PC-3 (cell line): ENCODE data around the gene ABCC11. TPM values are rescaled to one million over a fixed set of nuclear protein-coding genes. Genes with fewer than 3 reads are reported as not detected.

ENCODE experiments used
- ATAC-seq: fragments of 200-7000 bp; cut with Tn5 transposase; 2 replicates; pipeline ENCODE4 v1.9.1; 2020; ENCODE audit warnings: mild to moderate bottlenecking, moderate library complexity
- BruUV-seq: library from RNA; stranded (reverse); fragments of 400-500 nt; replicated peaks from 2 replicates; lab custom pipeline; 2021; lab: Mats Ljungman, UMichigan
- CTCF ChIA-PET: fragments of 300-600 bp; sonication (Branson Sonifier 250); formaldehyde crosslinking; loops from one replicate; lab custom pipeline; 2022; ENCODE audit warnings: antibody characterized with exemption; lab: Charles Lee
- POLR2A ChIA-PET: fragments of 300-600 bp; sonication (Branson Sonifier 250); formaldehyde crosslinking; loops from one replicate; lab custom pipeline; 2022; ENCODE audit warnings: antibody characterized with exemption; ENCODE audit not compliant: unreplicated experiment; lab: Charles Lee
- DNase-seq: peaks from one replicate; pipeline ENCODE4 v3.0.0-alpha.2; 2015
- H2AFZ ChIP-seq: fragments of 300-600 bp; sonication (generic); 2 replicates; pipeline ENCODE4 v1.6.0; 2016; ENCODE audit warnings: antibody characterized with exemption, low read length
- H3F3A ChIP-seq: fragments of 300-600 bp; sonication (generic); one replicate; pipeline ENCODE4 v1.6.0; 2017; ENCODE audit warnings: antibody characterized with exemption, low read length, control low read depth, mild to moderate bottlenecking; ENCODE audit not compliant: unreplicated experiment
- H3K27ac ChIP-seq: fragments of 300-600 bp; sonication (generic); 2 replicates; pipeline ENCODE4 v1.5.1; 2016; ENCODE audit warnings: mild to moderate bottlenecking, low read length
- H3K27me3 ChIP-seq: fragments of 300-600 bp; sonication (generic); 2 replicates; pipeline ENCODE4 v1.6.1; 2016; ENCODE audit warnings: low read length, mixed read lengths
- H3K36me3 ChIP-seq: fragments of 300-600 bp; sonication (generic); 2 replicates; pipeline ENCODE4 v1.6.1; 2016; ENCODE audit warnings: low read depth, mixed run types, low read length, mixed read lengths
- H3K4me1 ChIP-seq: fragments of 300-600 bp; sonication (generic); 2 replicates; pipeline ENCODE4 v1.5.1; 2016; ENCODE audit warnings: low read length; ENCODE audit not compliant: insufficient read depth
- H3K4me2 ChIP-seq: fragments of 300-600 bp; sonication (generic); 2 replicates; pipeline ENCODE4 v1.6.0; 2016; ENCODE audit warnings: low read length
- H3K4me3 ChIP-seq: fragments of 300-600 bp; sonication (generic); 2 replicates; pipeline ENCODE4 v1.5.1; 2016; ENCODE audit warnings: mild to moderate bottlenecking, low read length, mixed read lengths
- H3K79me2 ChIP-seq: fragments of 300-600 bp; sonication (generic); 2 replicates; pipeline ENCODE4 v1.6.1; 2017; ENCODE audit warnings: low read length, mixed read lengths
- H3K9ac ChIP-seq: fragments of 300-600 bp; sonication (generic); 2 replicates; pipeline ENCODE4 v1.6.0; 2016; ENCODE audit warnings: mild to moderate bottlenecking, low read length
- H3K9me2 ChIP-seq: fragments of 300-600 bp; sonication (generic); replicated peaks from 2 replicates; pipeline ENCODE4 v1.6.1; 2016; ENCODE audit warnings: mixed run types, low read length, mixed read lengths
- H3K9me3 ChIP-seq: fragments of 300-600 bp; sonication (generic); 2 replicates; pipeline ENCODE4 v1.6.1; 2016; ENCODE audit warnings: low read length, mixed read lengths
- H4K20me1 ChIP-seq: fragments of 300-600 bp; sonication (generic); 2 replicates; pipeline ENCODE4 v1.6.1; 2016; ENCODE audit warnings: low read length, mixed read lengths
- CTCF ChIP-seq: fragments of 300-600 bp; sonication (generic); conservative IDR thresholded peaks from 2 replicates; pipeline ENCODE4 v1.5.1; 2017; ENCODE audit warnings: antibody characterized with exemption, low read depth, mild to moderate bottlenecking, low read length
- EZH2 ChIP-seq: fragments of 300-600 bp; sonication (generic); IDR thresholded peaks from one replicate; pipeline ENCODE4 v1.6.1; 2017; ENCODE audit warnings: antibody characterized with exemption, mild to moderate bottlenecking, low read length; ENCODE audit not compliant: unreplicated experiment
- EZH2phosphoT487 ChIP-seq: fragments of 300-600 bp; sonication (generic); IDR thresholded peaks from 2 replicates; pipeline ENCODE4 v1.6.1; 2018; ENCODE audit warnings: mild to moderate bottlenecking, antibody characterized with exemption, low read length, borderline replicate concordance
- intact Hi-C: fragments of 100-400 bp; cut with micrococcal nuclease; formaldehyde crosslinking; loops from 2 replicates; pipeline ENCODE4 v1.9.0; 2023
- total RNA-seq: library from RNA; depleted of rRNA; stranded (reverse); fragments of >200 nt; gene quantifications from 2 replicates; pipeline ENCODE4 v1.2.3, GENCODE V29; 2014

Gene ABCC11
- total RNA-seq, 1 experiment from 2014 or later, result 0.26 TPM

DNA sequence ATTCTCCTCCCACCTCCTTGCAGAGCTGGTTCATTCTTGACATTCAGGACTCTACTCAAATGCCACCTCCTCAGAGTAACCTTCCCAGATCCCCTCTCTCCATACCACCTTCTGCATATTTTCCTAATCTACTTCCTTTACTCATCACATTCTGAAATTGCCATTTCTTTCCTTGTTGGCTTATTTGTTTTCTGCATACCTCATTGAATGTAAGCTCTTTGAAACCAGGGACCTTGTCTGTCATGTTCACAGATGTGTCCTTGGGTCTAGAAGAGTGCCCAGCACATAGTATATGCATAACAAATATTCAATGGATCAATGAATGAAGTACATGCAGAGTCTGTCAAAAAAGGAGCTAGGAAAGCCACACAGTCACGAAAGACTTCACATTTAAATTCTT, 11.1 kb downstream of the ABCC11 start:
- Histone ChIP-seq H3K9me3 (no peaks in the 10 kb centered on the region), H3F3A (no peaks in the 10 kb centered on the region), H3K36me3 (no peaks in the 10 kb centered on the region), H3K9me2 (no peaks in the 10 kb centered on the region), H3K27ac (no peak overlapping the region), H3K79me2 (no peaks in the 10 kb centered on the region), H3K4me1 (peaks cover 7% of the 10 kb centered on the region; the same call in 1 of the 2 replicates), H3K4me3 (no peak overlapping the region), H3K4me2 (no peak overlapping the region), H4K20me1 (no peaks in the 10 kb centered on the region), H2AFZ (no peak overlapping the region), H3K9ac (no peak overlapping the region), H3K27me3 (no peaks in the 10 kb centered on the region)
- intact Hi-C loops, result no loop called here
- TF ChIP-seq EZH2phosphoT487, result no peak
- TF ChIP-seq EZH2, result no peak
- no peak for TF ChIP-seq CTCF
- ChIA-PET CTCF (no interaction called here), POLR2A (no interaction called here)
- BruUV-seq, result no TSS peak
- DNase-seq (no peak), ATAC-seq (no peak)

DNA sequence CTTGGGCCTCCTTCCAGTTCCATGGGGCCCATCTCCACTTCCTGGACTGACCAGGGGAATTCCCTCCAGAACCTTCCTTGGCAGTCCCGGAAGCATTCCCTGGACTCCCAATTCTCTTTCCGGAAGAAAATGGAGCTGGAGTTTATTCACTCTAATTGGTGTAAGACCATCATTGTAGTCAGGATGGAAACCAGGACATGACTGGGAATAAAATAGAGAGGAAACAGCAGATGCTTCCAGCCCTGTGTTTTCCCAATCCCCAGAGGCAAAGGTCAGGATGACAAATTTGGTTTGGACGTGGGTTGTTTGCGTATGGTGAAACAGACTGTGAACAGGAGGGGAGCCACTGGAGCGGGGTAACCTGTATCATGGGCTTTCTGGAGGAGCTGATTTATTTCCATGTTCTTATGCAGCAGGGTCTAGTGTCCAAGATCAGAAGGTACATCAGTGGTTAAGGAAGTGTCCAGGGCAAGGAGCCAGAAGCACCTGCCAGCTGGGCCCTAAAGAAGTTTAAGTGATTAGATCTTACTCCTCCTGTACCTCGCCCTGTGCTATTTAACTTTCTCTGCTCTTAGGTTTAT, 11.7 kb downstream of the ABCC11 start:
- Histone ChIP-seq H2AFZ (no peak overlapping the region), H3F3A (no peaks in the 10 kb centered on the region), H3K9me2 (no peaks in the 10 kb centered on the region), H3K4me3 (no peak overlapping the region), H3K4me2 (no peak overlapping the region), H3K9me3 (no peaks in the 10 kb centered on the region), H3K9ac (no peak overlapping the region), H3K36me3 (no peaks in the 10 kb centered on the region), H4K20me1 (no peaks in the 10 kb centered on the region), H3K79me2 (no peaks in the 10 kb centered on the region), H3K4me1 (peaks cover 7% of the 10 kb centered on the region; the same call in 1 of the 2 replicates), H3K27me3 (no peaks in the 10 kb centered on the region), H3K27ac (no peak overlapping the region)
- ATAC-seq, result no peak
- intact Hi-C loops, result no loop called here
- TF ChIP-seq EZH2 (no peak), CTCF (no peak), EZH2phosphoT487 (no peak)
- POLR2A ChIA-PET, result no interaction called here
- BruUV-seq, result no TSS peak
- CTCF ChIA-PET, result no interaction called here
- DNase-seq, result peak; percentile 19

GRCh38 chr16:48235058-48235555, 12.2 kb downstream of the ABCC11 start:
- CTCF ChIA-PET, result no interaction called here
- intact Hi-C loops, result no loop called here
- Histone ChIP-seq H3K27ac (no peak overlapping the region), H3K4me2 (no peak overlapping the region), H3K4me3 (no peak overlapping the region), H3K4me1 (peaks cover 7% of the 10 kb centered on the region; the same call in 1 of the 2 replicates), H4K20me1 (no peaks in the 10 kb centered on the region), H3K27me3 (no peaks in the 10 kb centered on the region), H3K9me3 (no peaks in the 10 kb centered on the region), H3K9me2 (no peaks in the 10 kb centered on the region), H2AFZ (no peak overlapping the region), H3F3A (no peaks in the 10 kb centered on the region), H3K9ac (no peak overlapping the region), H3K36me3 (no peaks in the 10 kb centered on the region), H3K79me2 (no peaks in the 10 kb centered on the region)
- POLR2A ChIA-PET, result no interaction called here
- DNase-seq (no peak), ATAC-seq (no peak)
- BruUV-seq, result no TSS peak
- no peak for TF ChIP-seq EZH2phosphoT487
